ENCODE measurements around the gene MCTP2.

MCTP2 gene, protein sequence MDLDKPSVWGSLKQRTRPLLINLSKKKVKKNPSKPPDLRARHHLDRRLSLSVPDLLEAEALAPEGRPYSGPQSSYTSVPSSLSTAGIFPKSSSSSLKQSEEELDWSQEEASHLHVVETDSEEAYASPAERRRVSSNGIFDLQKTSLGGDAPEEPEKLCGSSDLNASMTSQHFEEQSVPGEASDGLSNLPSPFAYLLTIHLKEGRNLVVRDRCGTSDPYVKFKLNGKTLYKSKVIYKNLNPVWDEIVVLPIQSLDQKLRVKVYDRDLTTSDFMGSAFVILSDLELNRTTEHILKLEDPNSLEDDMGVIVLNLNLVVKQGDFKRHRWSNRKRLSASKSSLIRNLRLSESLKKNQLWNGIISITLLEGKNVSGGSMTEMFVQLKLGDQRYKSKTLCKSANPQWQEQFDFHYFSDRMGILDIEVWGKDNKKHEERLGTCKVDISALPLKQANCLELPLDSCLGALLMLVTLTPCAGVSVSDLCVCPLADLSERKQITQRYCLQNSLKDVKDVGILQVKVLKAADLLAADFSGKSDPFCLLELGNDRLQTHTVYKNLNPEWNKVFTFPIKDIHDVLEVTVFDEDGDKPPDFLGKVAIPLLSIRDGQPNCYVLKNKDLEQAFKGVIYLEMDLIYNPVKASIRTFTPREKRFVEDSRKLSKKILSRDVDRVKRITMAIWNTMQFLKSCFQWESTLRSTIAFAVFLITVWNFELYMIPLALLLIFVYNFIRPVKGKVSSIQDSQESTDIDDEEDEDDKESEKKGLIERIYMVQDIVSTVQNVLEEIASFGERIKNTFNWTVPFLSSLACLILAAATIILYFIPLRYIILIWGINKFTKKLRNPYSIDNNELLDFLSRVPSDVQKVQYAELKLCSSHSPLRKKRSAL

DNA sequence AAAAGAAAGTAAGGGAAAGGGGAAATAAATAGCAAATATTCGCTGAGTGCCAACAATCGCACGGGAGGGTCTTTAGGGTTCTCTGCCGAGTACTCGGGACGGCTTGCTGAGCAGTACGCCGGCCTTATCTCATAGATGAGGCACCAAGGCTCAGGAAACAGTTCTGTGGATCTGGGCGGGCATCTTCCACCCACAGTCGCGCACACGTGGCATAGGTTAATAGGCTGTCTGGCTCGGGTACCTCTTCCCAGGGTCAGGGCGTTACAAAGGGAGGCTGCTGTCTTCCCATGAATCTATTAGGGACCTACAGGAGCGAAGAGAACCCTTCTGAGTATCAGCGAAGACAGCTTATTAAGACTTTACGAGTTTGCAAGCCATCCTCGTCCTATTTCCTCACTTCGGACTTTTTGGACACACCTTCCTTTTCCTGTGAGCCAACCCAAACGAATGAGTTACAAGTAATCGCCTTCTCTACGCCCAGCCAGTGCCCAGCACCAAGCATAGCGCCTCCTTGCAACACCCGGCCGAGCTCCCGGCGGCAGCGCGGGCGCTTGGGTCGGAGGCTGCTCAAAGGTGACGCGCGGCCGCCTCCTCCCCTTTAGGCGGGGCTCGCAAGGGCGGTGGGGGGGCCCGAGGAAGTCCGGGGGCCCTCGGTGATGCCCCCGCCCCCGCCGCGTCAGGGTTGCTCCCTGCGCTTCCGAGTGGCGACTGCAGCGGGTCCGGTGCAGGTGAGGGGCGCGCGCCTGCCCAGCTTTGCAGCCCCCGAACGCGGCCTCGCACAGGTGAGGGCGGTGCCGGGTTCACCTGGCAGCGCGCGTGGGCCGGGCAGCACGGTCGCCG, at the start of gene MCTP2:
Gene MCTP2, plus strand, starts transcription at position 679 of the 840 bp plus-strand sequence. CDS start 66,705 bp downstream, outside the sequence.
- peak within 1 kb of the TSS; percentile 83 for H3K4me3 ChIP-seq (ENCODE audit: low read depth in 1 of 2, low read length in 2 of 2)
- peaks cover 0 to 13% of the 10 kb centered on the region in 2 donors for H3K4me1 ChIP-seq (ENCODE audit: control insufficient read depth in 1 of 2, insufficient read depth in 2 of 2, low read length in 2 of 2)
- no peaks in the 10 kb centered on the region for H3K27me3 ChIP-seq (ENCODE audit: low read depth, low read length)
- peak within 1 kb of the TSS; percentile 86 for H3K27ac ChIP-seq (ENCODE audit: low read length)
- H3K36me3 ChIP-seq (ENCODE audit: control insufficient read depth in 1 of 2, insufficient read depth in 2 of 2, low read length in 2 of 2): no peaks in the 10 kb centered on the region
- no peaks in the 10 kb centered on the region for H3K9me3 ChIP-seq (ENCODE audit: control insufficient read depth in 1 of 2, low read length in 2 of 2)

DNA sequence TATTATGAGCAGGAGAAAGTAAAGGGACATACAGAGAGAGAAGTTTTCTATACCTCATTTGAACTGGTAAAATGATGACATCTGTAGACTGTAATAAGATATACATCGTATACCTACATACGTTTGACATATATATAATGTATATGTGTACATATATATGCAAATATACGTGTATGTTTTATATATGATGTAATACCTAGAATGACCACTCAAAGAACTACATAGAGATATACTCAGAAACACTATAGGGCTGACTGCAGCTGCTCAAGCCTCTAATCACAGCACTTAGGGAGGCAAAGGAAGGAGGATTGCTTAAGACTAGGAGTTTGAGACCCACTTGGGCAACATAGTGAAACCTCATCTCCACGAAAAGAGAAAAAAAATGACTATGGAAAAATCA, 48.5 kb upstream of the MCTP2 start:
- H3K4me3 ChIP-seq (ENCODE audit: low read depth in 1 of 2, low read length in 2 of 2): no peak overlapping the region
- no peaks in the 10 kb centered on the region for H3K4me1 ChIP-seq (ENCODE audit: control insufficient read depth in 1 of 2, insufficient read depth in 2 of 2, low read length in 2 of 2)
- H3K27ac ChIP-seq (ENCODE audit: low read length): no peak overlapping the region
- H3K27me3 ChIP-seq (ENCODE audit: low read depth, low read length): peaks cover 4% of the 10 kb centered on the region
- no peaks in the 10 kb centered on the region for H3K36me3 ChIP-seq (ENCODE audit: control insufficient read depth in 1 of 2, insufficient read depth in 2 of 2, low read length in 2 of 2)
- no peaks in the 10 kb centered on the region for H3K9me3 ChIP-seq (ENCODE audit: control insufficient read depth in 1 of 2, low read length in 2 of 2)

DNA sequence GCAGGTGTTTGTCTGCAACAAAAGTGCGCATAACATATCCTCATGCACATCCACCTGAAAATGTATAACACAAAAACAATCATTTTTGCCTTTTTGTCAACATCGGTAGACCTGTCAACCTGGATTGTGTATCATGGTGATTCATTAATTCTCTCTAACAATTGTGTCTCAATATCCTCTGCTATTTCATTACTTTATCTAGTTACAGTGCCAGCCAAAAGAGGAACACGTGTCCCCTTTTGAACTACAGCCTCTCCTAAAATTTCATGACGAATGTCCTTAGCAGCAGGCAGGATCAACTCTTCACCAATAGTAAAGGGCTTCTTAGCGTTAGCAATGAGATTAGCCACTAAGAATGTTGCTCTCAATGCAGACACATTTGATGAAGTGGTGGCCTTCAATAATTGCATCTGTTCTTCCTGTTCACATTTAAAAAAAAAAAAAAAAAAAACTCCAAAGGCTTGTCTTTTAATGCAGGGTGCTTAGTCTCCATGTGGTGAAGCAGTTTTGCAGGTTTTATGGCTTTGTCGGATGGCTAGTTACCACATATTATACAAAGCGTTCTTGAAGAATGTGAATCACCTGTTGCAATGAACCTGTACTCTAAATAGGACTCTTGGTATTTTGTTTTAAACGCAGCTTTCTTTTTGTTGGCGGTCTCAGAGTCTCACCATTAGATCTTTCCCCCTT, 45.7 kb upstream of the MCTP2 start:
- Histone ChIP-seq H3K4me3 (ENCODE audit: low read depth in 1 of 2, low read length in 2 of 2) (no peak overlapping the region), H3K27ac (ENCODE audit: low read length) (no peak overlapping the region), H3K4me1 (ENCODE audit: control insufficient read depth in 1 of 2, insufficient read depth in 2 of 2, low read length in 2 of 2) (no peaks in the 10 kb centered on the region), H3K27me3 (ENCODE audit: low read depth, low read length) (peaks cover 4% of the 10 kb centered on the region), H3K36me3 (ENCODE audit: control insufficient read depth in 1 of 2, insufficient read depth in 2 of 2, low read length in 2 of 2) (no peaks in the 10 kb centered on the region), H3K9me3 (ENCODE audit: control insufficient read depth in 1 of 2, low read length in 2 of 2) (no peaks in the 10 kb centered on the region)

DNA sequence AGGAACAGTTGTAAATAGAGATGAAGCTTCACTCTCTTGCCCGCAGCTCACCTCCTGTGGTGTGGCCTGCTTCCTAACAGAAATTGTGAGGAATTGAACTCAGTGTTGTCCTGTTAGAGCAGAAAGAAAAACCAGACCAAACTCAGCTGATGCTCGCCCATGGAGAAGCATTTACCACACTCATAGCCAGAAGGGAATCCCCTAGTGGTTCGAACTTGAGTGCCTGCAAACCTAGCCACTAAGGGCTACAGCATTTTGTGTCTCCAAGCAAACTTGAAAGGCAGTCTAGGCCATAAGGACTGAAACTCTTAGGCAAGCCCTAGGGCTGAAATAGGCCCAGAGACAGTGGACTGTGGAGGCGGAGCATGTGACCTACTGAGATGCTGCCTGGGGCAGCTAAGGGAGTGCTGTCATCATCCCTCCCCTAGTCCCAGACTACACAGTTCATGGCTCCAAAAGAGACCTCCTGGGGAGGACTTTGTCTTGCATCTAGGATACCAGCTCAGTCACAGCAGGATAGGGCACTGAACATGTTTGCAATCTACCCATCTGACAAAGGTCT, 44.5 kb upstream of the MCTP2 start:
- Histone ChIP-seq H3K9me3 (ENCODE audit: control insufficient read depth in 1 of 2, low read length in 2 of 2) (no peaks in the 10 kb centered on the region), H3K4me3 (ENCODE audit: low read depth in 1 of 2, low read length in 2 of 2) (no peak overlapping the region), H3K27ac (ENCODE audit: low read length) (no peak overlapping the region), H3K27me3 (ENCODE audit: low read depth, low read length) (peaks cover 4% of the 10 kb centered on the region), H3K4me1 (ENCODE audit: control insufficient read depth in 1 of 2, insufficient read depth in 2 of 2, low read length in 2 of 2) (no peaks in the 10 kb centered on the region), H3K36me3 (ENCODE audit: control insufficient read depth in 1 of 2, insufficient read depth in 2 of 2, low read length in 2 of 2) (no peaks in the 10 kb centered on the region)

DNA sequence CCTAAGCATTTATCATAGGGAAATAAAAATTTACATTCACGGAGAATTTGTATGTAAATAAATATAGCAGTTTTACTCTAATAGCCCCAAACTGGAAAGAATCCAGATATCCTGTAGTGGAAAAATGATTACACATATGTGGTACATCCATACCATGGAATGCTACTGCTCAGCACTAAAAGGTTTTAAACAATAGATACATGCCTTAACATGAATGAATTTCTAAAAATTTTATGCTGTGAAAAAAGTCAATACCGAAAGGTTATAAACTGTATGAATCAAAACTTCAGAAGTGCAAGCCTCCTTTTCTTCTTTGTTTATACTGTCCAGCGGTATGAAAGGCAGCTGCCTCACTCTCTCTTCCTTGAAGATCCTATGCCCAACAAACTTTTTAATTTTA, 37.5 kb upstream of the MCTP2 start:
- no peaks in the 10 kb centered on the region for H3K4me1 ChIP-seq (ENCODE audit: control insufficient read depth in 1 of 2, insufficient read depth in 2 of 2, low read length in 2 of 2)
- no peaks in the 10 kb centered on the region for H3K36me3 ChIP-seq (ENCODE audit: control insufficient read depth in 1 of 2, insufficient read depth in 2 of 2, low read length in 2 of 2)
- no peaks in the 10 kb centered on the region for H3K27me3 ChIP-seq (ENCODE audit: low read depth, low read length)
- H3K27ac ChIP-seq (ENCODE audit: low read length): no peak overlapping the region
- H3K4me3 ChIP-seq (ENCODE audit: low read depth in 1 of 2, low read length in 2 of 2): no peak overlapping the region
- H3K9me3 ChIP-seq (ENCODE audit: control insufficient read depth in 1 of 2, low read length in 2 of 2): no peaks in the 10 kb centered on the region

DNA sequence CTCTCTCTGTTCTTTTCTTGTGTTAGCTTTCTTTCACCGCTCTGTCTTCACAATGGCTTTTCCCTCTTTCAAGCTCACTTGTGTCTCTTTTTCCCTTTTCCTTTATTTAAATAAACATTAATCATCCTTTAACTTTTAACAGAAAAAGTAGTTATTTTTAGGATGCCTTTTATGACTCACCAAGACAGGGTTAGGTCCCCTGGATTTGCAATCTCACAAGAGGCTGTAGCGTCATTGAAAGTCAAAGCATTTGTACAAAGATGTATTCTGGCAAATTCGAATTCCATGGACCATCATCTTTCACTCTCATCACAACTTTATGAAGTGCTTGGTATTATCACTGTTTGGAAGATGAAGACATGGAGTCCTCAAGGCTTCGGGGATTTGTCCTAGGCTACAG, 34.8 kb upstream of the MCTP2 start:
- Histone ChIP-seq H3K9me3 (ENCODE audit: control insufficient read depth in 1 of 2, low read length in 2 of 2) (no peaks in the 10 kb centered on the region), H3K4me1 (ENCODE audit: control insufficient read depth in 1 of 2, insufficient read depth in 2 of 2, low read length in 2 of 2) (no peaks in the 10 kb centered on the region), H3K36me3 (ENCODE audit: control insufficient read depth in 1 of 2, insufficient read depth in 2 of 2, low read length in 2 of 2) (no peaks in the 10 kb centered on the region), H3K4me3 (ENCODE audit: low read depth in 1 of 2, low read length in 2 of 2) (no peak overlapping the region), H3K27me3 (ENCODE audit: low read depth, low read length) (no peaks in the 10 kb centered on the region), H3K27ac (ENCODE audit: low read length) (no peak overlapping the region)

DNA sequence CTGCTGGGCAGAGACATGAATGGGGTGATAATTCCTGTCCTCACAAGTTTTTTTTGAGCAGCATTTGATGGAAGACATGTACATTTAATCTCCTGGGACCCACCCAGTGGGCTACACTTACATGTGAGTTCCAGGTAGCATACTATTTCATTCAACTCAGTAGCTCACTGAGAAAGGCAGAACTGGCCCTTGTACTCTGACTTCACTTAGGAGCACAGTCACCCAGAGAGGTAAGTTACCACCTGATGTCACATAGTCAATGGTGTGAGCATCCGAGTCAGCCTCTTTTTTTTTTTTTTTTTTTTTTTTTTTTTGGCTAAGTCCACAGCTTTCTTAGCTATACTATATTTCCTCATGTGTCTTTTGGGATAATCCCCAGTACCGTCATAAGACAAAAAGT, 32.7 kb upstream of the MCTP2 start:
- H3K27me3 ChIP-seq (ENCODE audit: low read depth, low read length): no peaks in the 10 kb centered on the region
- no peaks in the 10 kb centered on the region for H3K4me1 ChIP-seq (ENCODE audit: control insufficient read depth in 1 of 2, insufficient read depth in 2 of 2, low read length in 2 of 2)
- H3K27ac ChIP-seq (ENCODE audit: low read length): no peak overlapping the region
- H3K4me3 ChIP-seq (ENCODE audit: low read depth in 1 of 2, low read length in 2 of 2): no peak overlapping the region
- no peaks in the 10 kb centered on the region for H3K36me3 ChIP-seq (ENCODE audit: control insufficient read depth in 1 of 2, insufficient read depth in 2 of 2, low read length in 2 of 2)
- no peaks in the 10 kb centered on the region for H3K9me3 ChIP-seq (ENCODE audit: control insufficient read depth in 1 of 2, low read length in 2 of 2)

DNA sequence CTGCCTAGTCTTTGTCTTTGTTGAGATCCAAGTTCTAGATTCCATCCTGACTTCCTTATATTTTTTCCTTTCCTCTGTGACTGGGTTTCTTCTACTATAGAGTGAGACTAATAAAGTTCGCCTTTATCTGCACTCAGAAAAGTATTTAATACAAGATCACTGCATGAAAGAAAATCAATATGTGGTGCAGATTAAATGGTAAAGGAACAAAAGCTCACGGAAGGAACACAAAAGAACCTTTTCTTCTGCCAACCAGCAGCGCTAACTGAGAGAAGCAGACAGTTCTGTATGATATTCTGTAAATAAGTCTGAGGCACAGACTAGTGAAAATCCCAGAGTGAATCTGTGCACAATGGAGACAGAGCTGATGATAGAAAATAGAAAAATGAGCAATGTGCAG, 31.6 kb upstream of the MCTP2 start:
- Histone ChIP-seq H3K27ac (ENCODE audit: low read length) (no peak overlapping the region), H3K36me3 (ENCODE audit: control insufficient read depth in 1 of 2, insufficient read depth in 2 of 2, low read length in 2 of 2) (no peaks in the 10 kb centered on the region), H3K9me3 (ENCODE audit: control insufficient read depth in 1 of 2, low read length in 2 of 2) (no peaks in the 10 kb centered on the region), H3K4me3 (ENCODE audit: low read depth in 1 of 2, low read length in 2 of 2) (no peak overlapping the region), H3K27me3 (ENCODE audit: low read depth, low read length) (no peaks in the 10 kb centered on the region), H3K4me1 (ENCODE audit: control insufficient read depth in 1 of 2, insufficient read depth in 2 of 2, low read length in 2 of 2) (no peaks in the 10 kb centered on the region)

DNA sequence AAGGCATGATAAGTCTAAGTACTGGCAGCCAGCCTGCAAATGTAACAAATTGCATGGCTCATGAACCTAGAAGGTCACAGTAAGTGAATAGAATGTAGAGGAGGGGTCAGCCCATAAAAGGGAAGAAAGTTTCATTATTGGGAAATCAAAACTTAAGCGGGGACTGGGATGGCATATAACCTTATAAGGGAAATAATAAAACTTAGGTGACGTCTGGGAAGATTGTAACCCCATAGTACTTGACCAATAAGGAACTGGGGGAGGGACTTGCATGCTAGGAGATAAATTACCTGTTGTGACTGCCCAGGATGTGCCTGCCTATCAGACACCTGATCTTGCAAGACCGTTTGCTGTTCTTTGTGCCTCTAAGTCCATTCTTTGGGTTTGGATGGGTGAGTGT, 28.1 kb upstream of the MCTP2 start:
- no peak overlapping the region for H3K4me3 ChIP-seq (ENCODE audit: low read depth in 1 of 2, low read length in 2 of 2)
- H3K27ac ChIP-seq (ENCODE audit: low read length): no peak overlapping the region
- H3K4me1 ChIP-seq (ENCODE audit: control insufficient read depth in 1 of 2, insufficient read depth in 2 of 2, low read length in 2 of 2): no peaks in the 10 kb centered on the region
- H3K27me3 ChIP-seq (ENCODE audit: low read depth, low read length): no peaks in the 10 kb centered on the region
- no peaks in the 10 kb centered on the region for H3K9me3 ChIP-seq (ENCODE audit: control insufficient read depth in 1 of 2, low read length in 2 of 2)
- H3K36me3 ChIP-seq (ENCODE audit: control insufficient read depth in 1 of 2, insufficient read depth in 2 of 2, low read length in 2 of 2): no peaks in the 10 kb centered on the region

DNA sequence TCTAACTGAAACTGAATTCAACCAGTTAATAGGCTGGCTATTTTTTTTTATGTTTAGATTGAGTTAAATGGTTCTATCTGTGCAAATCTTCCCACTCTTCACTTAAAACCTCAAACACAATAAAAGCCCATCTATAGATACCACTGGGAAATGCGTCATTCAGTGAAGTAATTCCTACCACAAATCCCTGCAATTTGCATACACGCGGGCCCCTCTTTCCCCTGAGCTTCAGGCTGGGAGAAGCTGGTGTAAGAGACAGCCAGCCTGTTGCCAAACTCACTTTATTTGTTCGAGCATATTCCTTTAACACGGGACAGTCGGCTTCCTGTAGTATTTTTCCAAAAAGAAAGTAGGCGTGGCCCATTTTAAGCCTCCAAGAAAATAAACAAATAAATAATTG, 26.0 kb upstream of the MCTP2 start:
- Histone ChIP-seq H3K36me3 (ENCODE audit: control insufficient read depth in 1 of 2, insufficient read depth in 2 of 2, low read length in 2 of 2) (no peaks in the 10 kb centered on the region), H3K4me1 (ENCODE audit: control insufficient read depth in 1 of 2, insufficient read depth in 2 of 2, low read length in 2 of 2) (no peaks in the 10 kb centered on the region), H3K27me3 (ENCODE audit: low read depth, low read length) (no peaks in the 10 kb centered on the region), H3K4me3 (ENCODE audit: low read depth in 1 of 2, low read length in 2 of 2) (no peak overlapping the region), H3K9me3 (ENCODE audit: control insufficient read depth in 1 of 2, low read length in 2 of 2) (no peaks in the 10 kb centered on the region), H3K27ac (ENCODE audit: low read length) (no peak overlapping the region)
